MCF 10A (cell line): Measurements from ENCODE around the gene PTK6. TPM values are rescaled to one million over a fixed set of nuclear protein-coding genes. Genes with fewer than 3 reads are reported as not detected.

Experiments
- BruUV-seq: library from RNA; stranded (reverse); fragments of 400-500 nt; replicated peaks from 2 replicates; lab custom pipeline; 2021; lab: Mats Ljungman, UMichigan
- CTCF ChIA-PET: fragments of 300-600 bp; sonication (Branson Sonifier 250); formaldehyde crosslinking; extraction: SDS; loops from one replicate; lab custom pipeline; 2021; ENCODE audit warnings: antibody characterized with exemption, inconsistent platforms; lab: Yijun Ruan, JAX
- POLR2A ChIA-PET: fragments of 300-600, 350-650 bp; sonication (Branson Sonifier 250); formaldehyde crosslinking; extraction: SDS; loops from one replicate; lab custom pipeline; 2020; ENCODE audit warnings: antibody characterized with exemption, inconsistent platforms; lab: Yijun Ruan, JAX
- DNase-seq: peaks from one replicate; pipeline ENCODE4 v3.0.0-alpha.2; 2018; ENCODE audit not compliant: unreplicated experiment
- H3K27ac Mint-ChIP-seq: one replicate; pipeline ENCODE4 v1.8.0; 2022; ENCODE audit warnings: mild to moderate bottlenecking, low read depth, mixed read lengths; ENCODE audit not compliant: unreplicated experiment
- H3K27me3 Mint-ChIP-seq: one replicate; pipeline ENCODE4 v1.8.0; 2022; ENCODE audit warnings: mixed read lengths; ENCODE audit not compliant: insufficient read depth, unreplicated experiment
- H3K36me3 Mint-ChIP-seq: one replicate; pipeline ENCODE4 v1.8.0; 2022; ENCODE audit warnings: mild to moderate bottlenecking, moderate library complexity, mixed read lengths; ENCODE audit not compliant: insufficient read depth, unreplicated experiment
- H3K4me1 Mint-ChIP-seq: one replicate; pipeline ENCODE4 v1.8.0; 2022; ENCODE audit warnings: mixed read lengths; ENCODE audit not compliant: insufficient read depth, unreplicated experiment
- H3K4me3 Mint-ChIP-seq: one replicate; pipeline ENCODE4 v1.8.0; 2022; ENCODE audit warnings: mild to moderate bottlenecking, moderate library complexity, mixed read lengths; ENCODE audit not compliant: unreplicated experiment
- H3K9me3 Mint-ChIP-seq: one replicate; pipeline ENCODE4 v1.8.0; 2022; ENCODE audit warnings: mixed read lengths; ENCODE audit not compliant: unreplicated experiment
- CTCF ChIP-seq: fragments of 200-600 bp; IDR thresholded peaks from one replicate; pipeline ENCODE4 v1.8.0; 2022; ENCODE audit warnings: antibody characterized with exemption, mild to moderate bottlenecking; ENCODE audit not compliant: unreplicated experiment
- intact Hi-C: fragments of 100-400 bp; cut with micrococcal nuclease; formaldehyde crosslinking; loops from 2 replicates; pipeline ENCODE4 v1.14.1; 2022
- total RNA-seq: library from RNA; stranded (reverse); gene quantifications from 2 replicates; pipeline ENCODE4 v1.2.3, GENCODE V29; 2022

PTK6 gene
- total RNA-seq, 1 experiment from 2014 or later: 4.4 TPM

GRCh38 chr20:63552481-63553249 lies 15.5 kb upstream of the PTK6 start:
- ChIA-PET POLR2A (interaction anchor here (0.6 to 1.7 kb wide), 2 partner anchors 9 to 313 kb away, joined by 4 to 6 read pairs; partner anchors contain the start of gene TPD52L2), CTCF (interaction anchor here (0.6 to 1.0 kb wide), 3 partner anchors 57 to 242 kb away, joined by 3 to 4 read pairs (median 3); no protein-coding TSS in a partner anchor)
- no peak overlapping the region for H3K4me3 Mint-ChIP-seq
- no peak for DNase-seq
- no peak overlapping the region for H3K27ac Mint-ChIP-seq
- no peak for TF ChIP-seq CTCF
- no TSS peak for BruUV-seq
- H3K4me1 Mint-ChIP-seq: no peaks in the 10 kb centered on the region
- H3K36me3 Mint-ChIP-seq: no peaks in the 10 kb centered on the region
- no peaks in the 10 kb centered on the region for H3K9me3 Mint-ChIP-seq
- intact Hi-C loops: no loop called here
- H3K27me3 Mint-ChIP-seq: no peaks in the 10 kb centered on the region

- no TSS peak for BruUV-seq
- DNase-seq: no peak
- Mint-ChIP-seq H3K27ac (no peak overlapping the region), H3K27me3 (no peaks in the 10 kb centered on the region), H3K9me3 (no peaks in the 10 kb centered on the region), H3K36me3 (no peaks in the 10 kb centered on the region), H3K4me1 (no peaks in the 10 kb centered on the region), H3K4me3 (no peak overlapping the region)
- POLR2A ChIA-PET: interaction anchor here (0.6 kb wide), 1 partner anchor 120 kb away, joined by 3 read pairs; no protein-coding TSS in a partner anchor
- CTCF ChIA-PET: interaction anchor here (1.8 kb wide), 1 partner anchor 12 kb away, joined by 7 read pairs; no protein-coding TSS in a partner anchor
- TF ChIP-seq CTCF: no peak
- intact Hi-C loops: no loop called here
Measured at GRCh38 chr20:63551068-63551467, 13.9 kb upstream of the PTK6 start.

GRCh38 chr20:63549679-63550282 lies 12.6 kb upstream of the PTK6 start:
- no peak overlapping the region for H3K4me3 Mint-ChIP-seq
- no peak for TF ChIP-seq CTCF
- H3K4me1 Mint-ChIP-seq: peaks cover 9% of the 10 kb centered on the region
- DNase-seq: no peak
- ChIA-PET CTCF (interaction anchor here (1.8 kb wide), 1 partner anchor 11 kb away, joined by 7 read pairs; no protein-coding TSS in a partner anchor), POLR2A (interaction anchor here (0.7 kb wide), 1 partner anchor 31 kb away, joined by 4 read pairs; no protein-coding TSS in a partner anchor)
- H3K27me3 Mint-ChIP-seq: no peaks in the 10 kb centered on the region
- intact Hi-C loops: no loop called here
- no peaks in the 10 kb centered on the region for H3K36me3 Mint-ChIP-seq
- no peak overlapping the region for H3K27ac Mint-ChIP-seq
- no peaks in the 10 kb centered on the region for H3K9me3 Mint-ChIP-seq
- no TSS peak for BruUV-seq

GRCh38 chr20:63549019-63549418 lies 11.8 kb upstream of the PTK6 start:
- intact Hi-C loops: no loop called here
- no peak for DNase-seq
- CTCF ChIA-PET: no interaction called here
- H3K4me1 Mint-ChIP-seq: peaks cover 14% of the 10 kb centered on the region
- H3K36me3 Mint-ChIP-seq: peaks cover 1% of the 10 kb centered on the region
- H3K27me3 Mint-ChIP-seq: no peaks in the 10 kb centered on the region
- H3K9me3 Mint-ChIP-seq: no peaks in the 10 kb centered on the region
- no peak overlapping the region for H3K27ac Mint-ChIP-seq
- no TSS peak for BruUV-seq
- POLR2A ChIA-PET: interaction anchor here (0.7 kb wide), 1 partner anchor 32 kb away, joined by 4 read pairs; no protein-coding TSS in a partner anchor
- H3K4me3 Mint-ChIP-seq: no peak overlapping the region
- TF ChIP-seq CTCF: no peak
